SK-N-MC (cell line): Measurements from ENCODE around the gene ABCB4.

Experiments used
- DNase-seq: peaks from one replicate; pipeline ENCODE4 v3.0.0-alpha.2; 2011; ENCODE audit warnings: low read depth, low spot score
- H3K27ac ChIP-seq: fragments of 200-600 bp; sonication (generic); 2 replicates; pipeline ENCODE4 v1.5.1; 2016; ENCODE audit warnings: mixed run types
- H3K36me3 ChIP-seq: fragments of 200-600 bp; sonication (generic); 2 replicates; pipeline ENCODE4 v1.6.1; 2017; ENCODE audit warnings: antibody characterized with exemption, low read length, mixed read lengths; ENCODE audit not compliant: insufficient read depth
- H3K4me3 ChIP-seq: fragments of 200-600 bp; sonication (generic); 2 replicates; pipeline ENCODE4 v1.5.1; 2016
- H3K9ac ChIP-seq: fragments of 200-600 bp; sonication (generic); 2 replicates; pipeline ENCODE4 v1.8.0; 2017; ENCODE audit warnings: mixed run types, mixed read lengths; ENCODE audit not compliant: insufficient read length
- H3K9me3 ChIP-seq: fragments of 200-600 bp; sonication (generic); 2 replicates; pipeline ENCODE4 v1.6.1; 2017; ENCODE audit warnings: low read depth, mild to moderate bottlenecking, antibody characterized with exemption, low read length, moderate library complexity, mixed read lengths
- EZH2 ChIP-seq: fragments of 200-600 bp; sonication (generic); IDR thresholded peaks from one replicate; pipeline ENCODE4 v1.6.1; 2017; ENCODE audit warnings: antibody characterized with exemption
- FOXP2 ChIP-seq: optimal IDR thresholded peaks from 2 replicates; pipeline ENCODE3; 2011; ENCODE audit warnings: mild to moderate bottlenecking, moderate library complexity; ENCODE audit not compliant: insufficient read depth; ENCODE audit errors: extremely low read length, control extremely low read depth
- POLR2AphosphoS5 ChIP-seq: IDR thresholded peaks from 2 replicates; pipeline ENCODE4 v1.6.1; 2012; ENCODE audit warnings: mild to moderate bottlenecking, low read depth, low read length, borderline replicate concordance

The ABCB4 gene

DNA sequence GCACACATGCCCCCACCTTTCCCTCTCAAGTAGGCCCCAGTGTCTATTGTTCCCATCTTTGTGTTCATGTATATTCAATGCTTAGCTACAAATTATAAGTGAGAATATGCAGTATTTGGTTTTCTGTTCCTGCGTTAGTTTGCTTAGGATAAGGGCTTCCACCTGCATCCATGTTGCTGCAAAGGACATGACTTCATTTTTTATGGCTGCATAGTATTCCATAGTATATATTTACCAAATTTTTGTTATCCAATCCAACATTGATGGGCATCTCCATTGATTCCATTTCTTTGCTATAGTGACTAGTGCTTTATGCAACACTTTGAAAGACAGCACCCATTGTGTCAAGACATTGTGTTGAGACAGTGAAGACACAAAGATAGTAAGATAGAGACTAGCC, 19.0 kb upstream of the ABCB4 start:
- TF ChIP-seq FOXP2 (no peak), EZH2 (no peak), POLR2AphosphoS5 (no peak)

DNA sequence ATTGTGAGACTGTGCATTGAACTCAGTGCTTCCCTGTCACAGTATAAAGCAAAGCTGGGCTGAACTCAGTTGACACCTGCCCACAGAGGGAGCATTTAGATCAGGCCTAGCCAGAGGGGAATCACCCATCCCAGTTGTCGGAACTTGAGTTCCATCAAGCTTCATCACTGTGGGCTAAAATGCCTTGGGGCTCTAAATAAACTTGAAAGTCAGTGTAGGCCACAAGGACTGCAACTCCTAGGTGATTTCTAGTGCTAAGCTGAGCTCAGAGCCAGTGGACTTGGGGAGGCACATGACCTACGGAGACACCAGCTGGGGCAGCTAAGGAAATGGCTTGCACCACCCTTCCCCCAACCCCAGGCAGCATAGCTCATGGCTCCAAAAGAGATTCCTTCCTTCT, 7.7 kb upstream of the ABCB4 start:
- Histone ChIP-seq H3K9me3 (no peaks in the 10 kb centered on the region), H3K36me3 (no peaks in the 10 kb centered on the region), H3K9ac (no peak overlapping the region), H3K27ac (no peak overlapping the region), H3K4me3 (no peak overlapping the region)
- TF ChIP-seq POLR2AphosphoS5 (no peak), FOXP2 (no peak), EZH2 (no peak)
- DNase-seq, result no peak

More for the DNA sequence above, 19.0 kb upstream of the ABCB4 start:
- Histone ChIP-seq H3K9me3 (no peaks in the 10 kb centered on the region), H3K4me3 (no peak overlapping the region), H3K9ac (no peak overlapping the region), H3K27ac (no peak overlapping the region), H3K36me3 (no peaks in the 10 kb centered on the region)
- DNase-seq, result no peak

DNA sequence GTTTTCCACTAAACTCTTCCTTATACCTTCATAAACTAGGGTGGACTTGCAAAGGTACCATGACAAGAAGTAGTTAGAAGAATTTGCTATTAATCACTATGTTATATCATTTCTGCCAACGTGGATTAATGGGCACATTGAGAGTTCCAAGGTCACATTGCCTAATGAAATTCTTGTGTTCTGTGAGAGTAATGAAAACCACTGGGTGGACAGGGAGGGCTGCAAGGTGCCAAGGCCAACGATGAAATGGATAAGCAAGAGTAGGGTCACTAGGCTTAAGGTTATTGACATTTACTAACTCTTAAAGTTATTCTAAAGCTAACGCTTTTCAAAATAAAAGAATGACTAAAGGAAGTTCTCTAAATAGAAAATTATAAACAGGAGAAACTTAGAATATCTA, 6.6 kb upstream of the ABCB4 start:
- H3K27ac ChIP-seq, result no peak overlapping the region
- H3K9me3 ChIP-seq, result no peaks in the 10 kb centered on the region
- no peak for DNase-seq
- no peak for TF ChIP-seq EZH2
- TF ChIP-seq FOXP2, result no peak
- H3K9ac ChIP-seq, result no peak overlapping the region
- H3K4me3 ChIP-seq, result no peak overlapping the region
- no peaks in the 10 kb centered on the region for H3K36me3 ChIP-seq

DNA sequence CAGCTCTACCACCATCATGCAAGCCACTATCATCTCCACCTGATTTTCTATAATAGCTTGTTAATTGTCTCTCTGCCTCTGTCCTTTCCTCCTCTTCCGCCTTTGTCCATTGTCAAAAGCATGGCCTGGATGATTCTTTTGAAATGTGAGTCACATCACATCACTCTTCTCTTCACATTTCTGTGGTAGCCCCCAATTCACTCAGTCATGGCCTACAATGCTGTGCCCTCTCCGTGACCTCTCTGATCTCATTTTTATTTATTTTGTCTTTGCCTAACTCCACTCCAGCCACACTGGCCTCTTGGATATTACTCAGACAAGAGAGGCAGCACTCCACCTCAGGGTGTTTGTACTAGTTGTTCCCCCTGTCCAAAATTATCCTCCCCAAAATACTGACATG, 4.9 kb upstream of the ABCB4 start:
- TF ChIP-seq FOXP2 (no peak), POLR2AphosphoS5 (no peak), EZH2 (no peak)
- DNase-seq, result no peak
- Histone ChIP-seq H3K36me3 (no peaks in the 10 kb centered on the region), H3K4me3 (no peak overlapping the region), H3K9me3 (no peaks in the 10 kb centered on the region), H3K27ac (no peak overlapping the region), H3K9ac (no peak overlapping the region)

DNA sequence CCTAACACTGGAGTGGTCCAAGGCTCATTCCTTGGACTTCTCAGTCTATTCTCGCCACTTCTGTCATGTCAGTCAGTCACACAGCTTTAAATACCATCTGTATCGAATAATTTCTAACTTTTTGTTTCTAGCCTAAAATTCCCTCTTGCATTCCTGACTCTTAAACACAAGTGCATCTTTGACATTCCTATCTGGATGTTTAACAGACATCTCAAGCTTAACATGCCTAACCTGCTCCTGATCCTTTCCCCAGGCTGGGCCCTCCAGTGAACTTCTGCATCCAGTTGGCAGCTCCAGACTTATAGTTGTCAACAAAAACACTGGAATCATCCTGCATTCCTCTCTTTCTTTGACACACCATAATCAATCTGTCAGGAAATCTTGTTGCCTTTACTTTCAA, 4.5 kb upstream of the ABCB4 start:
- Histone ChIP-seq H3K9ac (no peak overlapping the region), H3K36me3 (no peaks in the 10 kb centered on the region), H3K4me3 (no peak overlapping the region), H3K9me3 (no peaks in the 10 kb centered on the region), H3K27ac (no peak overlapping the region)
- DNase-seq, result no peak
- TF ChIP-seq FOXP2 (no peak), POLR2AphosphoS5 (no peak), EZH2 (no peak)

DNA sequence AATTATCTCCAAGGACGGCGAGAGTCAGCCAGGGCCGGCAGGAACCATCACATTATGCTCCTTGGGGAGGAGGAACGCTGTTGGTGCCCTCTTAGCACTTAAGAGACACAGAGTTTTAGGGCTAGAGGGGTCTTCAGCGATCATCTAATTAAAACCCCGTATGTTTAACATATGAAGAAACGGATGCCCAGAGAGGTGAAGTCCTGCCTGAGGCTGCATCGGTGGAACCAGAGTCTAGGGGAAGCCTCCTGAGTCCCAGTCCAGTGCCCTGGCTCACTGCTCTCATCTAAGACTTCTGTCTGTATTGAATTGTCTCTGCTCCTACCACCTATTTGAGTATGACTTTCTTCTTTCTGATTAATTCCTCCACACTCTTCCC, 688 bp upstream of the ABCB4 start:
- H3K9me3 ChIP-seq, result no peaks in the 10 kb centered on the region
- no peak for DNase-seq
- H3K27ac ChIP-seq, result no peak overlapping the region
- no peak overlapping the region for H3K9ac ChIP-seq
- no peak overlapping the region for H3K4me3 ChIP-seq
- TF ChIP-seq POLR2AphosphoS5 (no peak), FOXP2 (no peak), EZH2 (no peak)
- no peaks in the 10 kb centered on the region for H3K36me3 ChIP-seq

DNA sequence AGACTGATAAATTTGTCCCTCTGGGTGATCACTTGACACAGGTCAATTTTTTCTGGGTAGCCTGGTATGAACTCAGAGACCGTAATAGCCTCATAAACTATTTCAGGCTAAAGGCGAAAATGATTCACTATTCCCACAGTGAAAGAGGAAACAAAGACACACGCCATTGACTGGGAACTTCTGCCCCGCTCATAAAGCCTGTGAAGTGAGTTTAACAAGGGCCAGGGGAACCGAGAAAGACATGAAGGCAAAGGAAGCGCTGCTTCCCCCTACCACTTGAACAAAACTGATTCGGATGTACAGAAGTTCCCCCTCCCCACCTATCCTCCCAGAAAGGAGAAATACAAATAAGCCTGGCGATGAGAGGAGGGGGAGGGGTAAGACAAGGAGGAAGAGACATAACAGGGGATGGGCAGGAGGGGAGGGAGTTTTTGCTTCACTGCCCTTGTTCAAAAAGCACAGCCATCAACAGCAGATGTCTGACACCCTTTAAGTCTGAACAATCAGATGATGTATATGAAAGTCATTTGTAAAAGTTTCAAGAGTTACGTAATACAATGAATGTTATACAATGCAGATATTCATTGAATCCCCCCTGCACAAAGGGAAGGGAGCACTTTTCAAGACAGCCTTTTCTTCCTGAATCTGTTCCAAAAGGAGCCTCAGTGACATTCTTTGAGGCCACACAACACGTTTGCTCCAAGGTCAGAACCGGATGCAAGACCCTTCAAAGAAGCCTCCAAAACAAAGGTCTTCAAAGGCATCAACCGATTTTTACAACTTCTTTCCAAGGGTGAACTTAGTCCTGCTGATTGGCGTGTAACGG, 734 bp downstream of the ABCB4 start:
- no peak overlapping the region for H3K9ac ChIP-seq
- H3K4me3 ChIP-seq, result peak overlapping the region; percentile 54
- H3K36me3 ChIP-seq, result no peaks in the 10 kb centered on the region
- no peak for TF ChIP-seq EZH2
- no peak for TF ChIP-seq POLR2AphosphoS5
- TF ChIP-seq FOXP2, result no peak
- no peak for DNase-seq
- H3K9me3 ChIP-seq, result no peaks in the 10 kb centered on the region
- no peak overlapping the region for H3K27ac ChIP-seq

DNA sequence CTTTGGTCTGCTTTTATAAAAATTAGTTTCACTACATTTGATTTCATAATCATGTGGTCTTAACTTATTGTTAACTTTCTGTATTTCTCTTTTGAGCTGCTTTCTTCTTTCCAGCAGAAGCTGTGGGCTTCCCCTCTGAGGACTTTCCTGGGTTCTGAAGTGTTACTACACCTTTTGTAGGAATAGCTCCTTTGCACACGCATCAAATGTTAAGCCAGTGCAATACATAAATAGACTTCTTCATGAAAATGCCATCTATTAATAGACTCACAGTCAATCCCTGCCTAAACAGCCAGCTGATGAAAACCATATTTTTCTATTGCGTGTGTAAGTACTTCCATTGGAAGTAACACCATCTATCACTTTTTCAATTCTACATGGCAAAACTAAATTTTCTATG, 1.5 kb downstream of the ABCB4 start:
- TF ChIP-seq FOXP2 (no peak), EZH2 (no peak), POLR2AphosphoS5 (no peak)
- Histone ChIP-seq H3K4me3 (no peak overlapping the region), H3K9ac (no peak overlapping the region), H3K36me3 (no peaks in the 10 kb centered on the region), H3K9me3 (no peaks in the 10 kb centered on the region), H3K27ac (no peak overlapping the region)
- DNase-seq, result no peak

DNA sequence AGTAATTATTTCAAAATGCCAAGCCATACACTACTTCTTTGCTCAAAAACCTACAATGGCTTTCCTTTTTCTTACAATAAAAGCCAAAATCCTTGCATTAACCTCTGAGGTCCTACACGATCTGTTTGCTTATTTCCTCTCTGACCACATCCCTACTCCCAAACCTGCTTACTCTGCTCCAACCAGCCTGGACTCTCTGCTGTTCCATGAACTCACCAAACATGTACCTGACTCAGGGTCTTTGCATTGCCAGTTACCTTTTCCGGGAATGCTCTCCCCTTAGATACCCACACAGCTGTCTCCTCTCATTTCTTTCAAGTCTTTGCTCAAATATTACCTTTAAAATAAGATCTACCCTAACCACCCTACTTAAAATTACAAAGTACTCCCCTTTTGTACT, 2.3 kb downstream of the ABCB4 start:
- no peak overlapping the region for H3K27ac ChIP-seq
- H3K4me3 ChIP-seq, result no peak overlapping the region
- no peak for TF ChIP-seq POLR2AphosphoS5
- no peak for TF ChIP-seq EZH2
- TF ChIP-seq FOXP2, result no peak
- H3K9me3 ChIP-seq, result no peaks in the 10 kb centered on the region
- DNase-seq, result no peak
- no peak overlapping the region for H3K9ac ChIP-seq
- no peaks in the 10 kb centered on the region for H3K36me3 ChIP-seq
